ENCODE measurements around the gene UBE2G2. TPM values are rescaled to one million over a fixed set of nuclear protein-coding genes. Genes with fewer than 3 reads are reported as not detected.

UBE2G2 gene
- total and polyA plus RNA-seq, 2 donors (not counting 1 experiment from before 2014, with no cell fraction given) = 49.7 to 61.9 TPM

DNA sequence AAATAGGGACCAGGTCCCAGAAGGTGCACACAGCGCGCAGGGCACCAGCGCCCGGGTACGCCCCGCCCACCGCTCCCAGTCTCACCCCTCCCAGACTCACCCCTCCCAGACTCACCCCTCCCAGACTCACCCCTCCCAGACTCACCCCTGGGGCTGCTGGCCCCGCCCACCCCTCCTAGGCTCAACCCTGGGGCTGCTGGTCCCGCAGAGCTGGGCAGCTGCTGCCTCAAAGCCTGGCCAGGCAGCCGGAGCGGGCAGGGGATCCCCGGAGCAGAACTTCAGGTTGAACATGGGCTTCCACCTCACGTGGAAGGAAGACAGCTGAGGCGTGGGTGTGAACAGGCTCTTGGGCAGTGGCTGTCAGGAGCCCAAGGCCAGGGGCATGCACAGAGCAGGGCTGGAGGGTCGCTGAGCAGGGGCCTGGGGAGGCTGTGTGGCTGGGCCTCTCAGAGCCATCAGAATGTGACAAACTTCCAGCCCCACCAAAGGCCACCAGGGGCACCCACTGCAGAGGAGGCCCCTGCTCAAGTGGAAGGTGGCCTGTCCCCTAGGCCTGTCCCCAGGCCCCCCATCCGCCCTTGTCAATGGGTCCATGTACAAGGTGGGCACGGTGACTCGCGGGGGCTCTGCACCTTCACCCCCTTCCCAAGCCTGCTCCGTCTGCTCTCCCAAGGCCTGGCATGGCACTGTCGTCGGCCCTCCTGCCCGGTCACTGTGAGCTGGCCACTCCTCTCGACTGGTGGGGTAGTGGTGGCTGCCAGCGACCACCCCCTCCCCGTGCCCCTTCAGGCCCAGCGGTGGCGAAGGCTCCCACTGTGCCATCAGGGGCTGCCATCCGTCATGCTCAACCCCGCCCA, 36.6 kb upstream of the UBE2G2 start:
- H3K27ac ChIP-seq (ENCODE audit: insufficient read depth, low read length) = no peak overlapping the region
- H3K4me2 ChIP-seq (ENCODE audit: extremely low read depth, insufficient read depth, low read length) = no peak overlapping the region
- no peaks in the 10 kb centered on the region for H3K79me2 ChIP-seq (ENCODE audit: control insufficient read depth, insufficient read depth, low read length)
- H3K4me3 ChIP-seq (replicated peaks in 1 of 4; ENCODE audit: control extremely low read depth in 1 of 4, insufficient read depth in 1 of 4, low read depth in 3 of 4, low read length in 4 of 4) = no peak overlapping the region
- H3K36me3 ChIP-seq (ENCODE audit: control insufficient read depth, insufficient read depth, low read length) = no peaks in the 10 kb centered on the region
- no peaks in the 10 kb centered on the region for H4K20me1 ChIP-seq (ENCODE audit: control insufficient read depth, extremely low read depth, insufficient read depth, low read length)
- DNase-seq (ENCODE audit: low read depth in 2 of 2) = no peak
- no peak overlapping the region for H3K9ac ChIP-seq (ENCODE audit: insufficient read depth, low read length)
- H3K4me1 ChIP-seq (ENCODE audit: control insufficient read depth, extremely low read depth, insufficient read depth, low read length) = no peaks in the 10 kb centered on the region
- TF ChIP-seq EZH2 (IDR thresholded peaks at IDR 0.05; ENCODE audit: low read length, missing control alignments) (no peak), CTCF (conservative IDR thresholded peaks at IDR 0.05 in 1 of 2, IDR thresholded peaks at IDR 0.05 in 1 of 2; ENCODE audit: low read depth in 1 of 2, low read length in 2 of 2) (no peak)
- H3K27me3 ChIP-seq (ENCODE audit: control insufficient read depth, insufficient read depth, low read length) = peaks cover 3% of the 10 kb centered on the region
- no peaks in the 10 kb centered on the region for H3K9me3 ChIP-seq (ENCODE audit: control insufficient read depth, insufficient read depth, low read depth, low read length)
- H2AFZ ChIP-seq (ENCODE audit: low read length) = no peak overlapping the region

DNA sequence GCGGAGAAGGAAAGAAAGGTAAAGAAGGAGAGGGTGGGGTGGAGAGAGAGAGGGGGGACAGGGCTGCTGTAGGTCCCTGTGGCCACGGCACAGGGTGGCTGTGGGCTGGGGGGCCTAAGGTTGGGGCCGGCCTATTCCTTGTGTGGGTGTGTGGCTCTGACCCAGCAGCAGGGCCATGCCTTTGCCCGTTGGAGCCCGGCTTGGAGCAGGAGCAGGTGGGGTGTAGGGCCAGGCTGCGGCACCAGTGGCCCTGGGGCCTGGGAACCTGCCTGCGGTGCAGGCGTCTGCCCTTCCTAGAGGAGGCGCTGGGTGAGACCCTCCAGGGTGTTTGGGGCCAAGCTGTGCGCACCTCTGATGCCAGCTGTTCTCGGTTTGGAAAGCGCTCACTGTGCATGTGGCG, 35.9 kb upstream of the UBE2G2 start:
- H3K4me3 ChIP-seq (replicated peaks in 1 of 4; ENCODE audit: control extremely low read depth in 1 of 4, insufficient read depth in 1 of 4, low read depth in 3 of 4, low read length in 4 of 4) = no peak overlapping the region
- DNase-seq (ENCODE audit: low read depth in 2 of 2) = no peak
- H3K4me2 ChIP-seq (ENCODE audit: extremely low read depth, insufficient read depth, low read length) = no peak overlapping the region
- no peak for TF ChIP-seq EZH2 (IDR thresholded peaks at IDR 0.05; ENCODE audit: low read length, missing control alignments)
- no peak for TF ChIP-seq CTCF (conservative IDR thresholded peaks at IDR 0.05 in 1 of 2, IDR thresholded peaks at IDR 0.05 in 1 of 2; ENCODE audit: low read depth in 1 of 2, low read length in 2 of 2)
- H3K79me2 ChIP-seq (ENCODE audit: control insufficient read depth, insufficient read depth, low read length) = no peaks in the 10 kb centered on the region
- H3K9me3 ChIP-seq (ENCODE audit: control insufficient read depth, insufficient read depth, low read depth, low read length) = no peaks in the 10 kb centered on the region
- H3K27me3 ChIP-seq (ENCODE audit: control insufficient read depth, insufficient read depth, low read length) = no peaks in the 10 kb centered on the region
- no peaks in the 10 kb centered on the region for H4K20me1 ChIP-seq (ENCODE audit: control insufficient read depth, extremely low read depth, insufficient read depth, low read length)
- no peak overlapping the region for H3K9ac ChIP-seq (ENCODE audit: insufficient read depth, low read length)
- H2AFZ ChIP-seq (ENCODE audit: low read length) = no peak overlapping the region
- no peaks in the 10 kb centered on the region for H3K4me1 ChIP-seq (ENCODE audit: control insufficient read depth, extremely low read depth, insufficient read depth, low read length)
- H3K27ac ChIP-seq (ENCODE audit: insufficient read depth, low read length) = no peak overlapping the region
- H3K36me3 ChIP-seq (ENCODE audit: control insufficient read depth, insufficient read depth, low read length) = no peaks in the 10 kb centered on the region

- no peak overlapping the region for H3K4me3 ChIP-seq (replicated peaks in 1 of 4; ENCODE audit: control extremely low read depth in 1 of 4, insufficient read depth in 1 of 4, low read depth in 3 of 4, low read length in 4 of 4)
- H3K4me1 ChIP-seq (ENCODE audit: control insufficient read depth, extremely low read depth, insufficient read depth, low read length) = no peaks in the 10 kb centered on the region
- no peak overlapping the region for H2AFZ ChIP-seq (ENCODE audit: low read length)
- H3K9ac ChIP-seq (ENCODE audit: insufficient read depth, low read length) = no peak overlapping the region
- H3K4me2 ChIP-seq (ENCODE audit: extremely low read depth, insufficient read depth, low read length) = no peak overlapping the region
- TF ChIP-seq EZH2 (IDR thresholded peaks at IDR 0.05; ENCODE audit: low read length, missing control alignments) (no peak), CTCF (conservative IDR thresholded peaks at IDR 0.05 in 1 of 2, IDR thresholded peaks at IDR 0.05 in 1 of 2; ENCODE audit: low read depth in 1 of 2, low read length in 2 of 2) (no peak)
- no peaks in the 10 kb centered on the region for H3K36me3 ChIP-seq (ENCODE audit: control insufficient read depth, insufficient read depth, low read length)
- no peaks in the 10 kb centered on the region for H3K27me3 ChIP-seq (ENCODE audit: control insufficient read depth, insufficient read depth, low read length)
- H3K27ac ChIP-seq (ENCODE audit: insufficient read depth, low read length) = no peak overlapping the region
- peak in 1 of 2 donors; percentile 6 for DNase-seq (ENCODE audit: low read depth in 2 of 2)
- no peaks in the 10 kb centered on the region for H3K79me2 ChIP-seq (ENCODE audit: control insufficient read depth, insufficient read depth, low read length)
- H3K9me3 ChIP-seq (ENCODE audit: control insufficient read depth, insufficient read depth, low read depth, low read length) = no peaks in the 10 kb centered on the region
- H4K20me1 ChIP-seq (ENCODE audit: control insufficient read depth, extremely low read depth, insufficient read depth, low read length) = no peaks in the 10 kb centered on the region
Observed at GRCh38 chr21:44836666-44837471, 35.2 kb upstream of the UBE2G2 start.

Measured in fibroblast of lung (primary cell).